PFSK-1 (cell line): ENCODE data around the gene TULP1.

Experiments used
- FOXP2 ChIP-seq: optimal IDR thresholded peaks from 2 replicates; pipeline ENCODE3; 2011; ENCODE audit warnings: borderline replicate concordance, control low read depth, inconsistent platforms; ENCODE audit not compliant: insufficient read depth; ENCODE audit errors: extremely low read length, extremely low read depth
- POLR2AphosphoS5 ChIP-seq: IDR thresholded peaks from 2 replicates; pipeline ENCODE4 v1.6.1; 2012; ENCODE audit warnings: low read depth, mild to moderate bottlenecking, control low read depth, low read length, moderate library complexity
- SIN3A ChIP-seq: IDR thresholded peaks from 2 replicates; pipeline ENCODE4 v1.6.1; 2012; ENCODE audit warnings: mild to moderate bottlenecking, low read length, moderate library complexity, borderline replicate concordance; ENCODE audit not compliant: insufficient read depth
- TAF1 ChIP-seq: IDR thresholded peaks from 2 replicates; pipeline ENCODE4 v1.6.1; 2012; ENCODE audit warnings: low read length, control low read depth, borderline replicate concordance; ENCODE audit not compliant: insufficient read depth
- TF ChIP-seq, protein P1 (sequence below), 2 experiments: IDR thresholded peaks; 2 replicates each; pipeline versions ENCODE4 v1.6.1 to v1.8.0; 2011 to 2012; ENCODE audit warnings: low read depth in 2 of 2, low read length in 2 of 2, control low read depth in 1 of 2, inconsistent platforms in 1 of 2, mild to moderate bottlenecking in 1 of 2, moderate library complexity in 1 of 2; ENCODE audit not compliant: insufficient read depth in 1 of 2

DNA sequence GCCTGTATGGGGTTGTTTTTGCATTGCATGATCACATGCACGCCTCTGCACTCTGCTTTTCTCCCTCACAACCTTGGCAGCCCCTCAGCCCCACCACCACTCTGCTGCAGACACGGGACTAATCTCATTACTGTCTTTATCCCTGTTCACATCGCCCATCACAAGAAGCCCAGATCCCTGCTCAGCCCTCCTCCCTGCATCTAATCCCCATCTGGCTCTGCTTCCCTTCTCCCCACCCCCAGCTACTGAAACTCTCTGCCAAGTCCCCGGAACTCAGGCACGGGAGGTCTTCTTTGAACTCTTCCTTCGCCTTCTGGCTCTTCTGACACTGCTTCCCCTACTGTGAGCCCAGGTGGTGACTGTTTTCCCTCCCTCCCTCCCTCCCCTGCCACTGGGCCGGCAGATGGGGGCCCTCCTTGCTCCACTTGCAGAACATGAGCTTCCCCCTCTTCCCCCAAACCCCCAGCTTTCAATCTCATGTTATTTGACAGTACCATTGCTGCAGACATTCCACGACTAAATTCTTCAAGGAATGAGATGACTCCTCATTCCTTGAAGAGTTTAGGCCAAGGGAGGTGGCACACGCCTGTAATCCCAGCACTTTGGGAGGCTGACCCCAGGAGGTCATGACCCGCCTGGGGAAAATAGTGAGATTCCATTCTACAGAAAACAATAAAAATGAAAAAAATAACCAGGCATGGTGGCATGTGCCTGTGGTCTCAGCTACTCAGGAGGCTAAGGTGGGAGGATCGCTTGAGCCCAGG lies 21.9 kb upstream of the TULP1 start:
- TF ChIP-seq, protein P1, sequence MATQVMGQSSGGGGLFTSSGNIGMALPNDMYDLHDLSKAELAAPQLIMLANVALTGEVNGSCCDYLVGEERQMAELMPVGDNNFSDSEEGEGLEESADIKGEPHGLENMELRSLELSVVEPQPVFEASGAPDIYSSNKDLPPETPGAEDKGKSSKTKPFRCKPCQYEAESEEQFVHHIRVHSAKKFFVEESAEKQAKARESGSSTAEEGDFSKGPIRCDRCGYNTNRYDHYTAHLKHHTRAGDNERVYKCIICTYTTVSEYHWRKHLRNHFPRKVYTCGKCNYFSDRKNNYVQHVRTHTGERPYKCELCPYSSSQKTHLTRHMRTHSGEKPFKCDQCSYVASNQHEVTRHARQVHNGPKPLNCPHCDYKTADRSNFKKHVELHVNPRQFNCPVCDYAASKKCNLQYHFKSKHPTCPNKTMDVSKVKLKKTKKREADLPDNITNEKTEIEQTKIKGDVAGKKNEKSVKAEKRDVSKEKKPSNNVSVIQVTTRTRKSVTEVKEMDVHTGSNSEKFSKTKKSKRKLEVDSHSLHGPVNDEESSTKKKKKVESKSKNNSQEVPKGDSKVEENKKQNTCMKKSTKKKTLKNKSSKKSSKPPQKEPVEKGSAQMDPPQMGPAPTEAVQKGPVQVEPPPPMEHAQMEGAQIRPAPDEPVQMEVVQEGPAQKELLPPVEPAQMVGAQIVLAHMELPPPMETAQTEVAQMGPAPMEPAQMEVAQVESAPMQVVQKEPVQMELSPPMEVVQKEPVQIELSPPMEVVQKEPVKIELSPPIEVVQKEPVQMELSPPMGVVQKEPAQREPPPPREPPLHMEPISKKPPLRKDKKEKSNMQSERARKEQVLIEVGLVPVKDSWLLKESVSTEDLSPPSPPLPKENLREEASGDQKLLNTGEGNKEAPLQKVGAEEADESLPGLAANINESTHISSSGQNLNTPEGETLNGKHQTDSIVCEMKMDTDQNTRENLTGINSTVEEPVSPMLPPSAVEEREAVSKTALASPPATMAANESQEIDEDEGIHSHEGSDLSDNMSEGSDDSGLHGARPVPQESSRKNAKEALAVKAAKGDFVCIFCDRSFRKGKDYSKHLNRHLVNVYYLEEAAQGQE (IDR thresholded peaks at IDR 0.05; ENCODE audit: insufficient read depth in 1 of 2, low read depth in 2 of 2, low read length in 2 of 2) = no peak
- TF ChIP-seq POLR2AphosphoS5 (no peak), TAF1 (no peak), SIN3A (no peak), FOXP2 (no peak)
